Measurements from ENCODE around the gene RETREG1. TPM values are rescaled to one million over a fixed set of nuclear protein-coding genes. Genes with fewer than 3 reads are reported as not detected.

The RETREG1 gene
- total and polyA plus RNA-seq, 8 donors = 1.9 to 26.0 (median 2.5) TPM

DNA sequence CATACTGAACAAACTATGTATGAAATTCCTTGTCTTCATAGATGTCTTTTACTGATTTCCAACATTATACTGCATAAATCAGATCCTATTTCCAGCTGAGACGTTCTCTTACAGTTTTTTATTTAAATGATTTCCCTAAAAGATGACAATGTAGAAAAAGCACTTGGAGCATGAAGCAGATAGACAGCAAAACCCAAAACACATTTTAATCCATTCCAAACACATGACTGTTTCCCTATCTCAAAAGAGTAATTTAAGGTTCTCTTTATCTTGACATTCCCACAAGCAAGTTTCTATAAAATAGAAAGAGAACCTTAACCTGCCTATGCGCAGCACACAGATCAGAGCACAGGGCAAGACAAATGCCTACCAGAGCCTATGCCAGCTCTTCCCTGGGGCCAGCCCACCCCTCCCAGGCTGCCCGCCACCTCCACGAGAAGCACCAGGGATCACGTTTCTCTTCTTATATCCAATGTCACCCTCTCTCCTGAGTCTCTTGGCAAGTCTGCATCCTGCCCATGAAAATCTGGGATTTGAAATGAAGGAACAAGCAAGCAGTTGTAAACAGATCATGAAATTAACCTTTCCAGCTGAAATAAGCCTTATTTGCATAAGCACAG is 52.4 kb downstream of the RETREG1 start:
- no peak overlapping the region for H3K27ac ChIP-seq
- DNase-seq (no peak), ATAC-seq (no peak)
- no peak for TF ChIP-seq CTCF (IDR thresholded peaks at IDR 0.05)
- no peaks in the 10 kb centered on the region for H3K27me3 ChIP-seq
- no peak overlapping the region for H3K4me3 ChIP-seq
- H3K9me3 ChIP-seq = no peaks in the 10 kb centered on the region
- no peaks in the 10 kb centered on the region for H3K36me3 ChIP-seq
- H3K4me1 ChIP-seq = no peaks in the 10 kb centered on the region
- intact Hi-C loops (cut with DNase I) = no loop called here

DNA sequence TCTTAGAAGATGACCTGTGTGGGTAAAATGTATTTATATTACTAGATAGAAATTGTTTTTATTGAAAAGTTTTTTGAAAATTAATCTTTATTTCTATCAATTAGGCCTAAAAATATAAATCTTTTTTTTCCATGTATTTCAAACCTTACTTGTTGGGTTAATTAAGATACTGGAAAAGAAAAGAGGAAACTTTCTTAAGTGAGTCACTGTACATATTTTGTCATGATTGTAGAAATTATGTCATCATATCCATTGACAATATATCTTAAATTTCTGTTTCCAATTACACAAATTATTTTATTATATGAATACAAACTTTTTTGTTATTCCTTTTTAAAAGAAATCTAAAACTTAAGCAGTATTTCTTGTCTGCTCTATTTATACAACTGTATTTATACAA is 53.1 kb downstream of the RETREG1 start:
- no peaks in the 10 kb centered on the region for H3K4me1 ChIP-seq
- H3K36me3 ChIP-seq = no peaks in the 10 kb centered on the region
- ATAC-seq (no peak), DNase-seq (no peak)
- H3K9me3 ChIP-seq = no peaks in the 10 kb centered on the region
- H3K4me3 ChIP-seq = no peak overlapping the region
- intact Hi-C loops (cut with DNase I) = no loop called here
- no peak for TF ChIP-seq CTCF (IDR thresholded peaks at IDR 0.05)
- H3K27ac ChIP-seq = no peak overlapping the region
- H3K27me3 ChIP-seq = no peaks in the 10 kb centered on the region

DNA sequence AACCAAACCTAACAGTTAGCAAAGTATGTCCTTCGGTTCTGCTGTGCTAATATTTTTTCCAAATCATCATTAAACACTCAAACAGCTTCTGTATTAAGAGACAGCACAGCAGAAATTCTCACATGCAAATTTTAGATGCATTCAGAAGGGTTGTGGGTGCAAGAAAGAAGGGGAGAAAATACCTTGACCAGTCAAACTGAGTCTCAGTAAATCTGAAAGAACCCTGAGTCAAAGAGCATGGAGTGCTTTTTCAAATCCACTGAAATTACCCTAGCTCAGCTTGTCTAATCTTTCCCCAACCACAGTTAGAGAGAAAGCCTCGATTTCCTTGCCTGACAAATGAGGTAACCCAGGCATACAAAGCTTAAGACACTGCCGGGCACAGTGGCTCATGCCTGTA is 55.1 kb downstream of the RETREG1 start:
- no peak for ATAC-seq
- Histone ChIP-seq H3K4me1 (no peaks in the 10 kb centered on the region), H3K4me3 (no peak overlapping the region), H3K9me3 (no peaks in the 10 kb centered on the region), H3K27me3 (no peaks in the 10 kb centered on the region), H3K27ac (no peak overlapping the region), H3K36me3 (no peaks in the 10 kb centered on the region)
- no peak for TF ChIP-seq CTCF (IDR thresholded peaks at IDR 0.05)
- intact Hi-C loops (cut with DNase I) = no loop called here
- no peak for DNase-seq

DNA sequence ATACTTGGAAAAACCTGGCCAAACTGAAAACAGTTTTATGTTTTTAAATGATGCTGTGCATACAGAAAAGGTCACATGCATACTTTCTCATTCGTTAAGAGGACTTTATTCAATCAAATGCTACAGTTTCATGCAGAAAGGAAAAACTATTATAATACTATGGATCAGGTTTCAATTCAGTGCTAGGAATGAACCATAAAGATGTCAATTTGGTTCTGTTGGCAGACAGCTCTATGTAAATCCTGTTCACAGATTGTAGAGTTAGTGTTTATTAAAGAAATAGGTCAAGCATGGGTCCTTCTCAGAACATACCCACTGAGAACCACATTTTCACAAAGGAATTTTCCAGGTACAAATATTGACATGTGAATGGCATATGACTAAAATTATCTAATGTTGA is 57.1 kb downstream of the RETREG1 start:
- no peaks in the 10 kb centered on the region for H3K27me3 ChIP-seq
- no peak overlapping the region for H3K27ac ChIP-seq
- H3K36me3 ChIP-seq = no peaks in the 10 kb centered on the region
- no peak for DNase-seq
- no peaks in the 10 kb centered on the region for H3K9me3 ChIP-seq
- intact Hi-C loops (cut with DNase I) = no loop called here
- H3K4me3 ChIP-seq = no peak overlapping the region
- ATAC-seq = no peak
- no peak for TF ChIP-seq CTCF (IDR thresholded peaks at IDR 0.05)
- H3K4me1 ChIP-seq = no peaks in the 10 kb centered on the region

- Histone ChIP-seq H3K4me3 (no peak overlapping the region), H3K27me3 (no peaks in the 10 kb centered on the region), H3K27ac (no peak overlapping the region), H3K9me3 (no peaks in the 10 kb centered on the region), H3K4me1 (no peaks in the 10 kb centered on the region), H3K36me3 (no peaks in the 10 kb centered on the region)
- no peak for DNase-seq
- no peak for TF ChIP-seq CTCF (IDR thresholded peaks at IDR 0.05)
- no peak for ATAC-seq
- intact Hi-C loops (cut with DNase I) = no loop called here
These were observed 57.7 kb downstream of the RETREG1 start for GRCh38 chr5:16558984-16559629.

Measured in left lung (tissue), 10 donors.